ENCODE measurements around the gene CCSAP. TPM values are rescaled to one million over a fixed set of nuclear protein-coding genes. Genes with fewer than 3 reads are reported as not detected.

The CCSAP gene
- total and polyA plus RNA-seq, 2 of the 13 experiments (the other 11 are each of a cell fraction or from before 2014, with no cell fraction given), result 3.7 to 9.0 TPM

DNA sequence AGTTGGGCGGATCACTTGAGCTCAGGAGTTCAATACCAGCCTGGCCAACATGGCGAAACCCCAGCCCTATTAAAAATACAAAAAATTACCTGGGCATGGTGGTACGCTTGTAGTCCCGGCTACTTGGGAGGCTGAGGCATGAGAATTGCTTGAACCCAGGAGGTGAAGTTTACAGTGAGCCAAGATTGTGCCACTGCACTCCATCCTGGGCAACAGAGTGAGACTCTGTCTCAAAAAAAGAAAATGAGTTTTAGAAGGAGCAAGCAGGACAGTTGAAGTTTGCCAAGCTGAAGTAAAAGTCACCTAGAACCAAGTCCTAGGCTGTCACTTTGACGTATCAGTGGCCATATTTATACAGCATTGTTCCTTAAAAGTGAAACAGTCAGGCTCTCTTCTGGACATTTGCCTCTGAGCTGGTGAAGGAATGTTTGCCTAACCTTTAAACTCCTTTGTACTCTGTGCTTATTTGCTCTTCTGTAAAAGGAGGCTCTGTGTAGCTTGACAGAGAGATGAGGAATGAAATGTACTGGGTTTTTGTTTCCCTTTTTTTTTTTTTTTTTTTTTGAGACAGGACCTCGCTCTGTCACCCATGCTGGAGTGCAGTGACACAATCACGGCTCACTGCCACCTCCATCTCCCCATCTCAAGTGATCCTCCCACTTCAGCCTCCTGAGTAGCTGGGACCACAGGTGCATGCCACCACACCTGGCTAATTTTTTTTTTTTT is 69.2 kb downstream of the CCSAP start (continued):
- TF ChIP-seq NRL (CRISPR knock-in tag; IDR thresholded peaks at IDR 0.05; ENCODE audit: borderline replicate concordance) (no peak), ZNF354B (CRISPR knock-in tag; IDR thresholded peaks at IDR 0.05) (no peak), ZNF225 (CRISPR knock-in tag; IDR thresholded peaks at IDR 0.05) (no peak), ZNF101 (CRISPR knock-in tag; IDR thresholded peaks at IDR 0.05; ENCODE audit: borderline replicate concordance, low read depth) (no peak), SIN3A (IDR thresholded peaks at IDR 0.05; ENCODE audit: borderline replicate concordance, low read depth, low read length) (0 out of 2 replicates have a peak, but pooled peaks have one; percentile 66), ZNF572 (CRISPR knock-in tag; IDR thresholded peaks at IDR 0.05) (no peak), NKX3-1 (CRISPR knock-in tag; IDR thresholded peaks at IDR 0.05) (no peak), SOX6 (IDR thresholded peaks at IDR 0.05) (no peak), SOX6 (CRISPR knock-in tag; IDR thresholded peaks at IDR 0.05) (peak; percentile 98), TSC22D2 (CRISPR knock-in tag; IDR thresholded peaks at IDR 0.05; ENCODE audit: borderline replicate concordance) (no peak), ZNF3 (CRISPR knock-in tag; IDR thresholded peaks at IDR 0.05) (peak; percentile 26; the same call in 1 of the 2 replicates), ZNF780A (CRISPR knock-in tag; IDR thresholded peaks at IDR 0.05) (no peak), MTA1 (CRISPR knock-in tag; IDR thresholded peaks at IDR 0.05; ENCODE audit: borderline replicate concordance) (no peak), ZNF766 (CRISPR knock-in tag; IDR thresholded peaks at IDR 0.05; ENCODE audit: borderline replicate concordance) (no peak), ZNF777 (CRISPR knock-in tag; IDR thresholded peaks at IDR 0.05) (no peak), CREM (IDR thresholded peaks at IDR 0.05) (peak; percentile 83), CREM (CRISPR knock-in tag; IDR thresholded peaks at IDR 0.05) (no peak), KMT2B (CRISPR knock-in tag; IDR thresholded peaks at IDR 0.05) (peak; percentile 47; the same call in 1 of the 2 replicates), DPF2 (CRISPR knock-in tag; IDR thresholded peaks at IDR 0.05; ENCODE audit: borderline replicate concordance, low read depth) (peak; percentile 67; the same call in 1 of the 2 replicates), ZNF234 (CRISPR knock-in tag; conservative IDR thresholded peaks at IDR 0.05) (no peak)
- TF ChIP-seq, protein P1, sequence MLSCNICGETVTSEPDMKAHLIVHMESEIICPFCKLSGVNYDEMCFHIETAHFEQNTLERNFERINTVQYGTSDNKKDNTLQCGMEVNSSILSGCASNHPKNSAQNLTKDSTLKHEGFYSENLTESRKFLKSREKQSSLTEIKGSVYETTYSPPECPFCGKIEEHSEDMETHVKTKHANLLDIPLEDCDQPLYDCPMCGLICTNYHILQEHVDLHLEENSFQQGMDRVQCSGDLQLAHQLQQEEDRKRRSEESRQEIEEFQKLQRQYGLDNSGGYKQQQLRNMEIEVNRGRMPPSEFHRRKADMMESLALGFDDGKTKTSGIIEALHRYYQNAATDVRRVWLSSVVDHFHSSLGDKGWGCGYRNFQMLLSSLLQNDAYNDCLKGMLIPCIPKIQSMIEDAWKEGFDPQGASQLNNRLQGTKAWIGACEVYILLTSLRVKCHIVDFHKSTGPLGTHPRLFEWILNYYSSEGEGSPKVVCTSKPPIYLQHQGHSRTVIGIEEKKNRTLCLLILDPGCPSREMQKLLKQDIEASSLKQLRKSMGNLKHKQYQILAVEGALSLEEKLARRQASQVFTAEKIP (CRISPR knock-in tag; IDR thresholded peaks at IDR 0.05; ENCODE audit: borderline replicate concordance), result no peak
- TF ChIP-seq, protein P2, sequence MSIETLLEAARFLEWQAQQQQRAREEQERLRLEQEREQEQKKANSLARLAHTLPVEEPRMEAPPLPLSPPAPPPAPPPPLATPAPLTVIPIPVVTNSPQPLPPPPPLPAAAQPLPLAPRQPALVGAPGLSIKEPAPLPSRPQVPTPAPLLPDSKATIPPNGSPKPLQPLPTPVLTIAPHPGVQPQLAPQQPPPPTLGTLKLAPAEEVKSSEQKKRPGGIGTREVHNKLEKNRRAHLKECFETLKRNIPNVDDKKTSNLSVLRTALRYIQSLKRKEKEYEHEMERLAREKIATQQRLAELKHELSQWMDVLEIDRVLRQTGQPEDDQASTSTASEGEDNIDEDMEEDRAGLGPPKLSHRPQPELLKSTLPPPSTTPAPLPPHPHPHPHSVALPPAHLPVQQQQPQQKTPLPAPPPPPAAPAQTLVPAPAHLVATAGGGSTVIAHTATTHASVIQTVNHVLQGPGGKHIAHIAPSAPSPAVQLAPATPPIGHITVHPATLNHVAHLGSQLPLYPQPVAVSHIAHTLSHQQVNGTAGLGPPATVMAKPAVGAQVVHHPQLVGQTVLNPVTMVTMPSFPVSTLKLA (IDR thresholded peaks at IDR 0.05), result peak; percentile 40; the same call in 1 of the 2 replicates
- TF ChIP-seq, protein P3, sequence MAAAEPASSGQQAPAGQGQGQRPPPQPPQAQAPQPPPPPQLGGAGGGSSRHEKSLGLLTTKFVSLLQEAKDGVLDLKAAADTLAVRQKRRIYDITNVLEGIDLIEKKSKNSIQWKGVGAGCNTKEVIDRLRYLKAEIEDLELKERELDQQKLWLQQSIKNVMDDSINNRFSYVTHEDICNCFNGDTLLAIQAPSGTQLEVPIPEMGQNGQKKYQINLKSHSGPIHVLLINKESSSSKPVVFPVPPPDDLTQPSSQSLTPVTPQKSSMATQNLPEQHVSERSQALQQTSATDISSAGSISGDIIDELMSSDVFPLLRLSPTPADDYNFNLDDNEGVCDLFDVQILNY (CRISPR knock-in tag; conservative IDR thresholded peaks at IDR 0.05), result no peak
- TF ChIP-seq, protein P4, sequence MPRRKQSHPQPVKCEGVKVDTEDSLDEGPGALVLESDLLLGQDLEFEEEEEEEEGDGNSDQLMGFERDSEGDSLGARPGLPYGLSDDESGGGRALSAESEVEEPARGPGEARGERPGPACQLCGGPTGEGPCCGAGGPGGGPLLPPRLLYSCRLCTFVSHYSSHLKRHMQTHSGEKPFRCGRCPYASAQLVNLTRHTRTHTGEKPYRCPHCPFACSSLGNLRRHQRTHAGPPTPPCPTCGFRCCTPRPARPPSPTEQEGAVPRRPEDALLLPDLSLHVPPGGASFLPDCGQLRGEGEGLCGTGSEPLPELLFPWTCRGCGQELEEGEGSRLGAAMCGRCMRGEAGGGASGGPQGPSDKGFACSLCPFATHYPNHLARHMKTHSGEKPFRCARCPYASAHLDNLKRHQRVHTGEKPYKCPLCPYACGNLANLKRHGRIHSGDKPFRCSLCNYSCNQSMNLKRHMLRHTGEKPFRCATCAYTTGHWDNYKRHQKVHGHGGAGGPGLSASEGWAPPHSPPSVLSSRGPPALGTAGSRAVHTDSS (CRISPR knock-in tag; conservative IDR thresholded peaks at IDR 0.05), result no peak
- TF ChIP-seq, protein P5, sequence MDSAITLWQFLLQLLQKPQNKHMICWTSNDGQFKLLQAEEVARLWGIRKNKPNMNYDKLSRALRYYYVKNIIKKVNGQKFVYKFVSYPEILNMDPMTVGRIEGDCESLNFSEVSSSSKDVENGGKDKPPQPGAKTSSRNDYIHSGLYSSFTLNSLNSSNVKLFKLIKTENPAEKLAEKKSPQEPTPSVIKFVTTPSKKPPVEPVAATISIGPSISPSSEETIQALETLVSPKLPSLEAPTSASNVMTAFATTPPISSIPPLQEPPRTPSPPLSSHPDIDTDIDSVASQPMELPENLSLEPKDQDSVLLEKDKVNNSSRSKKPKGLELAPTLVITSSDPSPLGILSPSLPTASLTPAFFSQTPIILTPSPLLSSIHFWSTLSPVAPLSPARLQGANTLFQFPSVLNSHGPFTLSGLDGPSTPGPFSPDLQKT (CRISPR knock-in tag; IDR thresholded peaks at IDR 0.05; ENCODE audit: borderline replicate concordance), result no peak
